Fibroblast of skin of left biceps (primary cell): Measurements from ENCODE around the gene CPLX3.

Experiments used
- DNase-seq, 2 experiments: peaks; one replicate each; pipeline ENCODE4 v3.0.0-alpha.2; 2013; ENCODE audit warnings: low read depth in 2 of 2

Gene CPLX3

GRCh38 chr15:74870436-74871215 lies 44.2 kb downstream of the CPLX3 start:
- DNase-seq, result no peak

- DNase-seq, result no peak
Observed at GRCh38 chr15:74872702-74873035, 46.2 kb downstream of the CPLX3 start.

GRCh38 chr15:74873036-74873755 lies 46.8 kb downstream of the CPLX3 start, which contains the start of gene SCAMP2:
Gene SCAMP2 (minus strand): TSS chr15:74873365. CDS start chr15:74873255, 110 bp downstream.
- peak; percentile 81 to 83 for DNase-seq

- DNase-seq, result no peak
Observed at GRCh38 chr15:74873756-74874424, 47.5 kb downstream of the CPLX3 start.

- no peak for DNase-seq
Observed at GRCh38 chr15:74878273-74878672, 51.8 kb downstream of the CPLX3 start.
